Stimulated activated CD4-positive, alpha-beta T cell treated with anti-CD3 and anti-CD28 coated beads, Interleukin-1b, Interleukin-23, amount 100 ng/mL, for 1 hour (primary cell): Measurements from ENCODE around the gene MSMP.

Source experiments
- DNase-seq, 2 donors: peaks; one replicate each; pipeline ENCODE4 v3.0.0-alpha.2; 2020; ENCODE audit warnings: low read depth in 2 of 2

MSMP gene

DNA sequence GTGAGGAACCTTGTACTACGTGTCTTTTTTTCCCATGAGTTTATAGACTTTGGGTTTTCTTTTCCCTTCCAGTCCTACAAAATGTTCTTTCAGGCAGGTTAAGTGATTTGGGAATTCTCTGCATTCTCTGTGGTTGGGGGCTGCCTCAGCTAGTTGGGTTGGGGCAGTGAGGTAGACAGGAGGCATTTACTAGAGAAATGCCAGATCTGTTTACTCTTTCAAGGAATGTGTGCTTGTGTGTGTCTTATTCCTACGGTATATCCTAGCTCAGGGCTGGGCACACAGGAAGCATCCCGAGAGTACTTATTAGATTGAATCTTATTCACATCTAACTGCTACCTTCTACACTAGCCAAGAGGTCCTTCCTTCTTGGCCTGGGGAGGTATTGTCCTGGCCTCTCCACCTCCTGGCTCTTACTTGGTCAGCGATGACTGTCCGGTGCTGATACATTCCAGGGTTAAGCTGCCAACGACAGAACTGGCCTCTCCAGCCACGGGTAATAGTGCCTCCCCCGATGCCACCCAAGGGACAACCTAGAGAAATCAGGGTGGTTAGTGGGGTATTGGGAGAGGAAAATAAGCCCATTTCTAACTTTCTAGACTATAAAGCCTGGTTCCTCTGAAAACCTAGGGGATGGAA, 10.1 kb downstream of the MSMP start:
- DNase-seq: no peak

DNA sequence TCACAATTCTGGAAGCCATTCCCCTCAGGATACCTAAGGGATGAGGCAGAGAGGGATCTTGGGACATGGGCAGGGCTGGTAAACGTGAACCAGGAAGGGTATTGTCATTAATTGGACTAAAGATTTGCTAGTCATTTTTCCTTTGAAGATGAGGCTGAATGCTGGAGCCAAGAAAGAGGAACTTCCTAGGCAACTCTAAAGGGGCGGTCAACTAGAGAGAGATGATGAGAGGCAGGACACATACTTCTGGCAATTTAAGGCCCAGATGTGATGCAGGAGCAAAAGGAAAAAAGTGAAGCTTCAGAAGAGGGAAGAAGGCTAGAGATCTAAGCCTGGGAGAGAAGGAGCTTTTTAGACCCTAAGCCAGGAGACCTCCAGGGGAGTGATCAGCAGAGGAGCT, 10.6 kb downstream of the MSMP start:
- DNase-seq: no peak

DNA sequence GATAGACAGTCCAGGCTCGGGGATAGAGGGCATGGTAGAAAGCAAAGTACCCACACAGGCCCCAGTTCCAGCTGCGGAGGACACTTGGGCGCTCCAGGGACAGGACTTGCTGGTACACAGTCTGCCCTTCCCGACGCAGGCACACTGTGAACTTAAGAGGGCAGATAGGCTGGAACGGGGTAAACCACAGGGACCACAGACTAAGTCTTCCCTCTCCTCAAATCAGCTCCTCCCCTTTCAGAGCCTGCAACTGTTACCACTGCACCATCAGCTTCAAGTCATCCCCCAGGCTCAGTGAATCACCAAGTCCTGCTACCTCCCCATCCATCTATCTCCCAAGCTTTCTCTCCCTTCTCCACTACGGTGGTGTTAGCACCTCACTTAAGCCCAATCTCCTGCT, 12.3 kb downstream of the MSMP start:
- no peak for DNase-seq

DNA sequence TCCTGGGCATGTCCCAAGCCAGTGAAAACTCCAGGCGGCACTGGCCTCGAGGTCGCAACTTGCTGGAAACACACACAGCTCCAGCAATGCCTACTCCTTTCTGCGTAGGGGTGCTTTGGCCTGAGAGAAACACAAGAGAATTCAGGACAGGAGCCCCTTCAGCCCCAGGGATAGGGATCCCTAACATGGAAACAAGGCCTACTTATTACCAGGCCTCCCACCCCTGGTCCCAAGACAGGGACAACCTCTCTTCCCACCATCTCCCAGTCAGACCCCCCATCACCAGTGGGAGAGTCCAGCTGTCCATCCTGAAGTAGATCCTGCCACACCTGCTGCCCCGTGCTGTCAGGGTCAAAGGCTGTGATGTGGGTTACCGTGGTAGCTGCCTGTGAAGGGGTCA, 13.8 kb downstream of the MSMP start:
- no peak for DNase-seq

DNA sequence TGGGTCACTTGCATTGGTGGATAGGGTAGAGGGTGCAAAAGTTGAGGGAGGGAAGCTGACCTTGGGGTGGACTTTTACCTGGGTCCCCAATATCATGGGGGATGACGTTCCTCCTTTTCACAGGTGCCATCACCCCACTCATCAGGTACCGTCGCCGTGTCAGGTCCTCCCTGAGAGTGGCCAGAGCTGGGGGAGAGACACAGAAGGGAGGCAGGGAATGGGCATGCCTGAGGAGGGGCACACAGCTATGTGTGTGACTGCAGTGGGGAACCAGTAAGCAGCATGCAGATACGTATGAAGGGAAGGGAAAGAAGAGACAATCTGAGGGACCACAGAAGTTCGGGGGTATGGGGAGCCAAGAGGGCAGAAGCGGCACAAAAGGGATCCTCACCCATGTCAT, 15.2 kb downstream of the MSMP start:
- DNase-seq: no peak

DNA sequence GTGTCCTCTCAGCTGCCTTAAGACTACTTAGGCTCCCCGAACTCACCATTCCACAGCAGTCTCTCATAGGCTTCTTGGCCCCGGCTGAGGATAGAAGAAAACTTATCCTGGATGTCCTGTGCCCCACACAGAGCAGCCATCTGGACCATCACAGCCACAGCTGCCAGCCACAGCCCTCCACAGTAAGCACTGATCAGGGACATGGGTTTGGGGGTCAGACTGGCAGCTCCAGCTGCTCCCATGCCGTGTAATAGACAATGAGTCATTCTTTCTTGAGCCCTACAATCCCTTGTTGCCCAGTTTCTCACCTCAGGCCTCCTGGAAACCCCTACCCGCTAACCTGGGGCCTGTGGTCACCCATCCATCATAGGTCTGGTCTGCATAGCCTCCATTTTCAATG, 15.9 kb downstream of the MSMP start:
- no peak for DNase-seq

DNA sequence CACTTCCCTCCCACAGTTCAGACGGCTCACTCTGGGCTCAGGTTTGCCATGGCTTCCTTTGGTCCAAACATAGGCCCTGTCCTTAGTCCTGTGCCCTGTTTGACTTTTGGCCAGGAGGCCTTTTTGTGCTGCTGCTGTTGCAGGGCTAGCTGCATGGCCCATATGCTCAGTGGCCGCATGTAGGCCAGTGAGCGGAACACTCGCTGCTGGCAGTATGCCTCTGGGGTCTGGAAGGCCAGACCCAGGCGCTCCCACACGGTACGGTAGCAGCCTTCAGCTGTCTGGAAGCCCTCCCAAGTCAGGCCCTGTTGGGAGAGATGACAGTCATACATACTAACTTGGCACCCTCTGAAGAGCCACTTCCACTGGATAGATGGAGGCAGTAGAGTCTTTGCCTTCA, 16.9 kb downstream of the MSMP start:
- no peak for DNase-seq

DNA sequence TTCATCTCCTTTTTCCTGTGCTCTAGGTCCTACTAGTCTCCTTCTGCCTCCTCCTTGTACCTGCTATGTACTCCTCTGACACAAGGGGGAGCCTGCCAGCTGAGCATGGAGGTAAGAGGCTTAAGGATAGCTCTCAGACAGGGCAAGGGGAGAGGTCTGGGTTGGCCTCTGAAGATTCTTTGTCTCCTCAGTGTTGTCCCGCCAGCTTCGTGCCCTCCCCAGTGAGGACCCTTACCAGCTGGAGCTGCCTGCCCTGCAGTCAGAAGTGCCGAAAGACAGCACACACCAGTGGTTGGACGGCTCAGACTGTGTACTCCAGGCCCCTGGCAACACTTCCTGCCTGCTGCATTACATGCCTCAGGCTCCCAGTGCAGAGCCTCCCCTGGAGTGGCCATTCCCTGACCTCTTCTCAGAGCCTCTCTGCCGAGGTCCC, 17.9 kb downstream of the MSMP start:
- DNase-seq: peak in 1 of 2 donors; percentile 57

DNA sequence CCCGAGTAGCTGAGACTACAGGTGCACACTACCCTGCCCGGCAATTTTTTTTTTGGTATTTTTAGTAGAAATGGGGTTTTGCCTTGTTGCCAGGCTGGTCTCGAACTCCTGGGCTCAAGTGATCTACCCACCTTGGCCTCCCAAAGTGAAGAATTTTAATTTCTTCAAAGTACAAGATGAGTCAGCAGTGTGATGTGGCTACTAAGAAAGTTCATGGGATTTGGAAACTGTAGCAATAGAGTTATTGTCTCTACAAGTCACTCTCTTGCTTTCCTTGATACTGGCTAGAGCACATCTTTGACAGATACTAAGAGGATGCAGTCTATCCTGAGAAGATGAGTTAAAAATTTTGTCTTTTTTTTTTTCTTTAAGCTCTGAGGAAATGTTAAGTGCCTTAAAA, 20.0 kb downstream of the MSMP start:
- DNase-seq: no peak

DNA sequence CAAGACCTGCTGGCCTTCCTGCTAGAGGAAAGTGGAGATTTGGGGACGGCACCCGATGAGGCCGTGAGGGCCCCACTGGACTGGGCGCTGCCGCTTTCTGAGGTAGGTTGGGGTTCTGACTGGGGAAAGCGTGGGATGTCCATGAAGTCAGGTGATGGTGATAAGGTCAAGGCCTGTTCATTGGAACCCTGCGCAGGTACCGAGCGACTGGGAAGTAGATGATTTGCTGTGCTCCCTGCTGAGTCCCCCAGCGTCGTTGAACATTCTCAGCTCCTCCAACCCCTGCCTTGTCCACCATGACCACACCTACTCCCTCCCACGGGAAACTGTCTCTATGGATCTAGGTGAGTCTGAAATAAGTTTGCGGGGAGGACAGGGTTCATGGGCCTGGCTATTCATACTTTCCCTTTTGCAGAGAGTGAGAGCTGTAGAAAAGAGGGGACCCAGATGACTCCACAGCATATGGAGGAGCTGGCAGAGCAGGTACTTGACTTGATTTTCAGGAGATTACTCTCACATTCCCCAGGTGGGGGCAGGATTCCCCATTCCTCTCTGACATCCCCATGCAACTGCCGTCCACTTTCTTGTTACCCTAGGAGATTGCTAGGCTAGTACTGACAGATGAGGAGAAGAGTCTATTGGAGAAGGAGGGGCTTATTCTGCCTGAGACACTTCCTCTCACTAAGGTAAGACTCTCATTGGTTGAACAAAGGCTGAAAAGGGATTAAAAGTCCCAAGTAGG, 21.1 kb downstream of the MSMP start:
- DNase-seq: no peak

DNA sequence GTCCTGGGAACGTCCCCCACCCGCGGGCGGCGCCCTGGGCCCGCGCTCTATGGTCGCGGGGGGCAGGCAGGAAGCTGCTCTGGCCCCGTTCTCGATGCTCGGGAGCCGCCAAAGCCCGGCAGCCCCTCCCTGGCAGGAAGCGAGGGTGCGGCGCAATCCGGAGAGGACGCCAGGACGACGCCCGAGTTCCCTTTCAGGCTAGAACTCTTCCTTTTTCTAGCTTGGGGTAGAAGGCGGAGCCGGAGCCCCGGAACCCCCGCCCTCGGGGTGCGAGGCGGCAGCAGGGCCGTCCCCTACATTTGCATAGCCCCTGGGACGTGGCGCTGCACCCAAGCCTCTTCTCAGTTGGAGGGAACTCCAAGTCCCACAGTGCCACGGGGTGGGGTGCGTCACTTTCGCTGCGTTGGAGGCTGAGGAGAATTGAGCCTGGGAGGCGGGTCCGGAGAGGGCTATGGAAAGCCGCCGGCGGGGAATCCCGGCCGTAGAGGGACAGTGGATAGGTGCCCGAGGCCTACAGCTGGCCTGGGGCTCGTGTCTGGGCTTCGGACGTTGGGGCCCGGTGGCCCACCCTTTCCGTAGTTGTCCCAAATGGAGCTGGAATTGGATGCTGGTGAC, 21.8 kb downstream of the MSMP start, which contains the start of the genes CREB3 and TLN1:
CREB3 (plus strand) TSS at position 482 of the 615 bp plus-strand sequence; CDS start at position 589, 107 bp downstream.
TLN1 (minus strand) TSS at position 11 of the 615 bp plus-strand sequence. CDS start 6,501 bp downstream, outside the sequence.
- peak; percentile 88 to 95 for DNase-seq

DNA sequence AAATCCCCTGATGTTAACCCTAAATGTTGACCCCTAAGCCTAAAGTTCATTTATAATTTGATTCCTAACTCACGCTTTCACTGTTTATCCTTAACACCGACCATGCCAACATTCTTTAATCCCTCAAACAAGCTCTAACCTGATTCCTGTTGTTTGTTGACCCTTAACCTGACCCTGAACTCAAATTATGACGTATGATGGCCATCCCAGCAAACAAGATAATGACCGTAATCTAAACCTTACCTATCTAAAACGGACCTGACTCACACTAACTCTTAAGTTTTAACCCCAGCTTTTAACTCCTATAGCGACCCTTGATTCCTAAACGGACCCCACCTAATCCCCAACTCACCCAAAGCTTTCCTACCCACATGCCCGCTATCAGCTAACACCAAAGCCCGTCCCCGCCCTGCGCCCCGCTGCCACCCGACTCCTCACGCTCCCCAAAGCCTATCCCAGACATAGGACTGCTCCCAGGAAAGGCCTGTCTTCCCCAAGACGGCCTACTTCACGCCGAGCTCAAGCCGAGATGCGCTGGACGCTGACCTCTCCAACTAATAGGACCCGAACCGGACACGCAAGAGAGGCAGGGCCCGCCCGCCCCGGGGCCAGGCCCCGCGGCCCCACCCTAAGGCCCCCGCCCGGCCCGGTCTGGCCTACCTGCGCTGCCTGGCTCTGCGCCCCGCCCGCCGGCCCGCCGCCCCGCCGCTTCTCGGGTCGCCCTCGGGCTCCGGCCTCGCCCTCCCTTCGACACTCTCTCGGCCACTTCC, 22.5 kb downstream of the MSMP start:
- no peak for DNase-seq

DNA sequence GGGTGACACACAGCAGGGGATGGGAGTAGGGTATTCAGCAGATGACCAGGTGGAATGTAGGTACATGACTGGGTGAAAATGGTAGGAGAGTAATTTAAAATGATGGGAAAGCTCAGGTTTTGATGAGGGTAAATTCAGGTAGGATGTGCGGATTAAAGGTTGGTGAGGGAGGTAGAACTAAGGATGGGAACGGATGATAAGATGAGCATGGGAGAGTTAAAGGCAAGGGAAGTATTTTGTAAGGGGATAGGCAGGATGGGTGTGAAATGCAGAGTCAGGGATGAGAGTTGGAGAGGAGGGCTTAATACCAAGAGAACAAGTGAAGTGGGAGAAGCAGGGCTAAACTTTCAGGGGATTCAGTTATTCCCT, 23.6 kb downstream of the MSMP start:
- no peak for DNase-seq

DNA sequence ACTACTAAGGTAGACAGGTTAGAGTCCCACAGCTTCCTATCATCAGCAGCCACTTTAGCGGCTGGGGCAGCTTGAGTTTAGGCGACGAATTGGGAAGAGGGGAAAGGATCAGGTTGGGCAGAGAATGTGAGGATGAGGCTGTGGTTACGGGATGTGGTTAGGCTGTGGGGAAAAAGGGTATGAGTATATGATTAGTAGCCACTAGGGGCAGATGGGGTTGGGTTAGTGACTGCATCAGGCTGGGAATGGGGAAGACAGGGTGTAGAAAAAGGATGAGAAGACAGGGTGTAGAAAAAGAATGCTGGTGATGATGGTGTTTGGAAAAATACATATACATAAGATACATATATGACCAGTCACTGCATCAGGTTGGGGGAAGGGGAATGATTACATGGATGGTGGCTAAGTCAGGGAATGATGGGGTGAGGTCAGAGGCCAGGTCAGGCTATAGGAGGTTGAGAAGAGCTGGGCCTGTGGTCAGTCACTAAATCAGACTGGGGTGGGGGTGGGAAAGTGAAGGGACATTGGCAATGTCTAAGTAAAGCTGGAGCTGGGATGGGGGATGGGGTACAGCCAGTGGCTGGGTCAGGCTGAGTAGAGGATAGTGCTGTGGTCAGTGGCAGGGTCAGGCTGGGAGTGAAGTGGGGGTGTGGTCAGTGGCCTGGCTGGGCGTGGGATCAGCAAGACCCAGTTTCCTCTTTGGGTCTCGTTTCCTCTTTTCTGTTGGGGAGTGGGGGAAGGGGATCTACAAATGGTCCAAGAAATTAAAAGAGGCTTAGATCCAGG, 24.2 kb downstream of the MSMP start:
- DNase-seq: no peak

DNA sequence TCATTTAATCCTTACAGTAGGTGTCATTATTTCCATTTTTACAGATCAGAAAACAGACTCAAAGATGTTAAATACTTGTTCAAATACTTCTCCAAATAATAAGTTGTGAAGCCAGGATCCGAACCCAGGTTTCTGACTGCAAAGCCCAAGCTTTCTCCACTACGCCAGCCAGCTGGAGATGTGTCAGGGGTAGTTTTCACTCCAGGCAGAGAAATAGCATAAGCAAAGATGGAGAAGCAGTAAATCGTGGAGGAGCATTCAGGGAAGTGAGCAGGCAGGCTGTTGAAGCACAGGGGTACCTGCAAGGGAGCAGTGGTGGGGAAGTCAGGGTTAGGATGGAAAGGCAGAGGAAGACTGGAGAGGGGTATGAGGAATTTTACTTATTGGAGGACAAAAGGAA, 25.0 kb downstream of the MSMP start:
- no peak for DNase-seq

DNA sequence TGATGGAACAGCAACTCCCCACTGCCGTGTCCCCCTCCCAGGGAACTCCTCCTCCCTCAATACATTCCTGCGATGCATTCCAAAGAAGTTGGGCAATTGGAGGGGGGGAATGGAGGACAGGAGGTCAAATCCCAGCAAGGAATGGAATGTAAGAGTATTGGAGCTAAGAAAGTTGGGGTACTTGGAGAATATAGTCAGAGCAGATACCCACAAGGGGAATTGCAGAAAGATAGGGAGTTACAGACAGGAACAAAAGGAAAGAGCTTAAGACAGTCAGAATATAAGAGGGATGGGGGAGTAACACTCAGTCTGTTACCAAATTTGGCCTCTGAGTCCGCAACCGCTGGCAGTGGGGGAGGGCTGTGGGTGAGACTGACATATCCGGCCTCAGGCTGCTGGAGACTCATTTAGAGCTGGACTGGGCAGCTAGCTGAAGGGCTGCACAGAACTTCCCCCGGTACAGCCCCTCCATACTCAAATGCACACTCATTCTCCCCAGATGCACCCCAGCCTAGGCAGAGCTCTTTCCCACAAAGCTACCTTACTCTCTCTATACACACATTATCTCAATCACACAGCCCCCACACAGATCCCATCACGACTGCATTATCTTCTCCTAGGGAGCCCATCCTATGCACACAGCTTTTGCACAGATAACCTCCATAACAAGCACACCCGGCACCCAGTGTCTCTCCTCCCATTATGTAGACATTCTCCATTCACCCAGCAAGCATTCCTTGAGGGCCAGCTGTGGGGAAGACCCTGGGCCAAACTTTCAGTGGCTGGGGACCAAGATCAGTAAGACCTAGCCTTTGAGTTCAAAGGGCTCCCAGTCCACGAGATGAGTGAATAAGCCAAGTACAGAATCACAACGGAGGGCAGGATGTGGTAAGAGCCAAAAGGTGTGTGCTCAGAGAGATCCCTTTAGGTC, 25.8 kb downstream of the MSMP start:
- no peak for DNase-seq

DNA sequence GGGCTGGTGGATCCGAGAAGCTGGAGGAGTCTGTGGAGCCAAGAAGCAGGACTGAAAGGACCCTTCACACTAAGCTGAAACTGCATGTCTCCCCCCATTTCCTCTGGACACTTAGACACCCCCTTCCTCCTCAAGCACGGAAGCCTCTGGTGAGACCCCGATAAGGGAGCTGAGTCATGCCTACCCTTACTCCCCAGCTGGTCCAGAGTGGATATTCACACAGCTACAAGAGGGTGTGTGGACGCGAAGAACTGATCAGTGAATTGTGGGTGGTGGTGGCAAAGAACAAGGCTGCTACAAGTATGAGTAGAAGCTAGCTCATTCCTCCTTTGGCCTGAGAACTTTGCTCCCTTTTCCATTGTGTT, 26.4 kb downstream of the MSMP start:
- no peak for DNase-seq

DNA sequence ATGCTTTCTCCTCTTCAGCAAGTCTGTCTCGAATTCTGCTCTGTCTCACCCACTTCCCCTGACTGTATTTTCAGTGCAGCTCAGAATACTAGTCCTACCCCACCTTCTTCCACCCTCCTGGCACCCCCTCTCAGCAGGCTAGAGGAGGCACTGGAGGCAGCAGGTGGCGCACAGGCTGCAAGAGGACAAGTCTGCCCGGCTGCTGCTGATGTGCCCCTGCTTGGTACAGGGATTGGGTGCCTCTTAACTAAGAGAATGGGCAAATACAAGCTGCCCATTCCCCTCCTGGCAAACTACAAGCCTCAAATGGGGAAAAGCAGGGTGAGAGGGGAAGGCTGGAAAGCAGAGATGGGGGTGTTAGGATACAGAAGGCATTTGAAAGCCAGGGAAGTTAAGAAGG, 27.1 kb downstream of the MSMP start:
- DNase-seq: no peak

DNA sequence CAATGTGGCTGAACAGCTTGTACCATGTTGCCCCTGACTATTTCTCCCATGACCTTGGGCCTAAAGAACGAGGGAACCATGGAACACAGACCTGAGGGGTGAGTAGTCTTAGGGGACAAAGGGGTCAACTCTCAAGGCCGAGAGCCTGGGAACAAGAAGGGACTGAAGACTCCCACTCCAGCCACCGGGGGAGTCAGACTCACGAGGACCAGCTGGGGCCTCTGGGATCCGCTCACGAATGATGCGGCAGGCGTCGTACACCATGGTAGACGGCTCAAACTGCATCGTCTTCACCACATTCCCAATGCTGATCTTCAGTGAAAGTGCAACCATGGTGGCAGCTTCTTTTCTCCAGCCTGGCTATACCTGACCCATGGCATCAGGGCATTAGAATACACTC, 28.7 kb downstream of the MSMP start:
- no peak for DNase-seq

DNA sequence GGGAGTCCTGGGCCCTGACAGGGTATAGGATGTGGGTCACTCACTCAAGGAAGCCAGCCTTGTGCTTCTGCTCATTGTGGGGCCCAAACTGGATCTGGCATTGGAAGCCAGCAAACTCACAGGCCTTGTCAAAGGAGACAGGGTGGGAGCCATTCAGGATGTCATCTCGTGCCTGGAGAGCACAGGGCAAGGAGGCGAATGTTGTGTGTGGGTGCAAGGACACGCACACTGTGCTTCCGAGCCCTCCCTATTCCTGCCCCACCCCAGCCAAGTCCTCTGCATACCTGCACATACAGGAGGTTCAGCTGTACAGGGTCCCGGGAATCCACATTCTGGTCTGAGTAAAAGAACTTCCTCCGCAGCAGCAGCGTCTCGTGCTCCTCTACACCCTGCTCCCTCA, 30.2 kb downstream of the MSMP start:
- no peak for DNase-seq
